ENCODE measurements around the gene ABHD15.

Gene ABHD15, protein sequence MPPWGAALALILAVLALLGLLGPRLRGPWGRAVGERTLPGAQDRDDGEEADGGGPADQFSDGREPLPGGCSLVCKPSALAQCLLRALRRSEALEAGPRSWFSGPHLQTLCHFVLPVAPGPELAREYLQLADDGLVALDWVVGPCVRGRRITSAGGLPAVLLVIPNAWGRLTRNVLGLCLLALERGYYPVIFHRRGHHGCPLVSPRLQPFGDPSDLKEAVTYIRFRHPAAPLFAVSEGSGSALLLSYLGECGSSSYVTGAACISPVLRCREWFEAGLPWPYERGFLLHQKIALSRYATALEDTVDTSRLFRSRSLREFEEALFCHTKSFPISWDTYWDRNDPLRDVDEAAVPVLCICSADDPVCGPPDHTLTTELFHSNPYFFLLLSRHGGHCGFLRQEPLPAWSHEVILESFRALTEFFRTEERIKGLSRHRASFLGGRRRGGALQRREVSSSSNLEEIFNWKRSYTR

DNA sequence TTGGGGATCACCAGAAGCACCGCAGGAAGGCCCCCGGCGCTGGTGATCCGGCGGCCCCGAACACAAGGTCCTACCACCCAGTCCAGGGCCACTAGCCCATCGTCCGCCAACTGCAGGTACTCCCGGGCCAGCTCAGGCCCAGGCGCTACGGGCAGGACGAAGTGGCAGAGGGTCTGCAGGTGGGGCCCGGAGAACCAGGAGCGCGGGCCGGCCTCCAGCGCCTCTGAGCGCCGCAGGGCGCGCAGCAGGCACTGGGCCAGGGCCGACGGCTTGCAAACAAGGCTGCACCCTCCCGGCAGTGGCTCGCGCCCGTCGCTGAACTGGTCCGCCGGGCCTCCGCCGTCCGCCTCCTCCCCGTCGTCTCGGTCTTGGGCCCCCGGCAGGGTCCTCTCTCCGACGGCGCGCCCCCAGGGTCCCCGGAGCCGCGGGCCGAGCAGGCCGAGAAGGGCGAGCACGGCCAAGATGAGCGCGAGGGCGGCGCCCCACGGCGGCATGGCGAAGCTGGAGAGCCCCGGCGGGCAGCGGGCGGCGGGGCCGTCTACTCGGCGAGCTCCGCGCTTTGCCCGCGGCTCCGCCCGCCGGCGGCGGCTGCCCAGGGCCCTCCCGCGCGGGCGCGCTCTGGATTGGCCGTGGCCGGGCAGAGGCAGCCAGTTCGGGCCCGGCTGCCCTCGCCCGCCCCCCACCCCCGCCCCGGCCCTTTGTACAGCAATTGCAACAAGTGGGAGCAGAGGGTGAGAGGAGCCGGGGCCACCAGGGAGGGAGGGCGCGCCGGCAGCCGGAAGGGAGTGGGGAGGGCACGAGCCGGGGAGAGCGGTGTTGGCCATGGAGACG lies at the start of gene ABHD15:
ABHD15 (minus strand) TSS at position 565 of the 831 bp plus-strand sequence; CDS start at position 494, 71 bp downstream.
- Histone ChIP-seq H3K4me3 (ENCODE audit: low read depth, low read length) (peak within 1 kb of the TSS; percentile 68), H3K9me3 (ENCODE audit: control insufficient read depth, insufficient read depth, low read depth, low read length) (no peaks in the 10 kb centered on the region), H3K27ac (ENCODE audit: low read depth, low read length) (no peak within 1 kb of the TSS), H3K4me1 (ENCODE audit: control insufficient read depth, insufficient read depth, low read length) (peaks cover 12% of the 10 kb centered on the region), H3K27me3 (ENCODE audit: control insufficient read depth, insufficient read depth, low read length) (peaks cover 53% of the 10 kb centered on the region), H3K9ac (ENCODE audit: low read length) (peak within 1 kb of the TSS; percentile 15), H3K36me3 (ENCODE audit: control insufficient read depth, insufficient read depth, low read length) (no peaks in the 10 kb centered on the region)

DNA sequence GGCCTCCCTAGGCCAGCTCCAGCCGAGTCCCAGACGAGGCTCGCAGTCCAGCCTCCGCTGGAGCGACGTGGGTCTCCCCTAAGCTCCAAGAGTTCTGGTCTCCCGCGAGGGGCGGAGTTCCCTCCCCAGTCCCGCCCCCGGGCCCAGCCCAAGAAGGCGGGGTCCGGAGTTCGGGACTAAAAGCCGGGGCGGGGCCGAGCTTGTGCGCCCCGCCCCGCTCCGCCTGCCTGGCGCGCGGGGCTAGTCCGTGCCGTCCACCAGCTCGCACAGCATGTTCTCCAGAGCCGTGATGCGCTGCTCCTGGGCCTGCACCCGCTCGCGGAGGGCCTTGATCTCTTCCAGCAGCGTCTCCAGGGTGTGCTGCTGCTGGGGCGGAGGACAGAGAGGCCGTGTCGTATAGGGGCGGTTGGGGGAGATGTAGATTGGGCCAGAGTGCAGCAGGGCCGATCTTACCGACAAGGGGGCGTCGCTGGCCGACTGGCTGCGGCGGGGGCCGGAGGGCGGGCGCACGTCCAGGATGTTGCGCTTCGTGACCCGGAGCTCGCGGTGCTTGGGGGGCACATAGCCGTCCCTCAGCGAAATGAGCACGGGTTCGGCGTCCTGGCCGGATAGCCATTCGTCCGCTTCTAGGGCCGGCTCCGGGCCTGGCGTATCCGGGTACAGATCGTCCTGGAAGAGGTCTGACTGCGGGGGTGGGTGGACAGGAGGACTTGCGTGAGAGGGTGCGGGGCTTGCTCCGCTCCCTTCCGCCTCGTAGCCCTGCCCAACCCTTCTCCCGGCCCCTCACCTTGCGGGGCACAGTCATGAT lies 48.9 kb upstream of the ABHD15 start:
- no peak overlapping the region for H3K9ac ChIP-seq (ENCODE audit: low read length)
- H3K36me3 ChIP-seq (ENCODE audit: control insufficient read depth, insufficient read depth, low read length), result no peaks in the 10 kb centered on the region
- H3K27ac ChIP-seq (ENCODE audit: low read depth, low read length), result no peak overlapping the region
- H3K4me3 ChIP-seq (ENCODE audit: low read depth, low read length), result peak overlapping the region; percentile 70
- 0 out of 2 replicates have a peak, but pooled peaks cover 2% of the 10 kb centered on the region for H3K9me3 ChIP-seq (ENCODE audit: control insufficient read depth, insufficient read depth, low read depth, low read length)
- H3K27me3 ChIP-seq (ENCODE audit: control insufficient read depth, insufficient read depth, low read length), result peaks cover 87% of the 10 kb centered on the region
- H3K4me1 ChIP-seq (ENCODE audit: control insufficient read depth, insufficient read depth, low read length), result peaks cover 61% of the 10 kb centered on the region

DNA sequence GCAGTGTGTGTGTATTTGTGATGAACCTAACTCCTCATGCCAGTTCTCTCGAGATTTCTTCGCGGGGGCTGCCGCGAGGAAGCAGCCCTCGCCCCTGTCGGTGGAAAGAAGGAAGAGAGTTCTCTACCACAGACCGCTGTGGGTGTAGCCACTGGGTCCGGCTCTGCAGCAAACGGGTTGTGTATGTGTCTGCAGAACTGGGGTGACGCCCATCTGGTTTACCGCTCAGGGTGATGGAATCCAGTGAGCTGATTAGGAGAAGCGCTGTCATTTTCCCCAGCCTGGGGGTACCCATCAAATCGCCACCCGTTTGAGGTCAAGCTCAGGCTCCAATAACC lies 48.2 kb upstream of the ABHD15 start:
- H3K4me3 ChIP-seq (ENCODE audit: low read depth, low read length), result peak overlapping the region; percentile 70
- H3K36me3 ChIP-seq (ENCODE audit: control insufficient read depth, insufficient read depth, low read length), result no peaks in the 10 kb centered on the region
- peaks cover 83% of the 10 kb centered on the region for H3K27me3 ChIP-seq (ENCODE audit: control insufficient read depth, insufficient read depth, low read length)
- 0 out of 2 replicates have a peak, but pooled peaks cover 2% of the 10 kb centered on the region for H3K9me3 ChIP-seq (ENCODE audit: control insufficient read depth, insufficient read depth, low read depth, low read length)
- no peak overlapping the region for H3K27ac ChIP-seq (ENCODE audit: low read depth, low read length)
- no peak overlapping the region for H3K9ac ChIP-seq (ENCODE audit: low read length)
- H3K4me1 ChIP-seq (ENCODE audit: control insufficient read depth, insufficient read depth, low read length), result peaks cover 54% of the 10 kb centered on the region

DNA sequence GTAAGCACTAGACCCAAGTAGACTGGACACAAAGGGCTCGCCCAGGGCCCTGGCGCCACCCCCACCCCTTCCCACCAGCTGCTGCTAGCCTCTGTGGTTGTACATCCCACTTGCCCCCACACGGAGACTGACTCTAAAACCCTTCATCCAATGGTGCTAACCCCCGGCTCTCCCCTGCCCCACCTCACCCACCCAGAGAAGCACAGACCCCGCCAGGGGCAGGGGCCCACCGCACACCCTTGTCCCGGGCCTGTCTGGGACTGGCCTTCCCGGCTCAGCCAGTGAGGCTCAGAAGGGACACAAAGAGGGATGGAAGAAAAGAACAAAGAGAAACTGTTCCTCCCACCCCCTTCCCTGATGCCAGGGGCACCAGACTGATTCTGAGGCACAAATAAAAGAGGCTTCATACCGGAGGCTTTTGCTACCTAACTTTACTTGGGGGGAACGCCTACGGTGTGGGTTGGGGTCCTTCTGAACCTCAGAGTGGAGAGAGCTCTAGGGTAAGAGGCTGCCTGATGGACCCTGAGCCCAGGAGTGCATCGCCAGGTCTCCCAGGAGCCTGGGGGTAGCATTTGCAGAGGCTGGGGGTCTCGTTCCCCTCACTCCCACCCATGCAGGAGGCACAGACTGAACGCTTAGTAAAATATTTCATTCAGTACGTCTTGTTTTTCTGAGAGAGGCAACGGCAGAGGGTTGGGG lies 47.7 kb upstream of the ABHD15 start:
- no peak overlapping the region for H3K27ac ChIP-seq (ENCODE audit: low read depth, low read length)
- H3K36me3 ChIP-seq (ENCODE audit: control insufficient read depth, insufficient read depth, low read length), result no peaks in the 10 kb centered on the region
- peaks cover 49% of the 10 kb centered on the region for H3K4me1 ChIP-seq (ENCODE audit: control insufficient read depth, insufficient read depth, low read length)
- H3K9me3 ChIP-seq (ENCODE audit: control insufficient read depth, insufficient read depth, low read depth, low read length), result 0 out of 2 replicates have a peak, but pooled peaks cover 2% of the 10 kb centered on the region
- peaks cover 82% of the 10 kb centered on the region for H3K27me3 ChIP-seq (ENCODE audit: control insufficient read depth, insufficient read depth, low read length)
- H3K9ac ChIP-seq (ENCODE audit: low read length), result no peak overlapping the region
- H3K4me3 ChIP-seq (ENCODE audit: low read depth, low read length), result no peak overlapping the region

DNA sequence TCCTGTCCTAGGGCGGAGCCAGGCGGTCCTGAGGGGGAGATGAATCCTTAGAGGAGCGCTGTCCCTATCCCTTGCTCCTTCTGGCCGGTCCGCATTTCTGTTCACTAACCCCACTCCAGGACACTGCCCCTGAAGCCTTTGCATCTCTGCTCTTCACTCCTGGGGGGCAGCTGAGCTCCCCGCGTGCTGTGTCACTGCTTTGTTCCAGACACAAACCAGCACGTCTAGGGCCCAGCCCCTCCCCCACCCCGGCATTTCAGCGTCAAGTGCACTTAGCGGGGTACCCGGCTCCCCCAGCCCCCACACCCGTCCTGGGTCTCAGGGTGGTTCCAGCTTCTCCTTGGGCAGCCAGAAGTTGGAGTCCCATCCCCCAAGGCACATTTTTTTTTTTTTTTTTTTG lies 47.0 kb upstream of the ABHD15 start:
- H3K36me3 ChIP-seq (ENCODE audit: control insufficient read depth, insufficient read depth, low read length), result 0 out of 2 replicates have a peak, but pooled peaks cover 3% of the 10 kb centered on the region
- H3K27me3 ChIP-seq (ENCODE audit: control insufficient read depth, insufficient read depth, low read length), result peaks cover 75% of the 10 kb centered on the region
- peak overlapping the region; percentile 21 for H3K9ac ChIP-seq (ENCODE audit: low read length)
- H3K4me3 ChIP-seq (ENCODE audit: low read depth, low read length), result peak overlapping the region; percentile 61
- H3K9me3 ChIP-seq (ENCODE audit: control insufficient read depth, insufficient read depth, low read depth, low read length), result 0 out of 2 replicates have a peak, but pooled peaks cover 2% of the 10 kb centered on the region
- H3K4me1 ChIP-seq (ENCODE audit: control insufficient read depth, insufficient read depth, low read length), result peaks cover 43% of the 10 kb centered on the region
- H3K27ac ChIP-seq (ENCODE audit: low read depth, low read length), result no peak overlapping the region

DNA sequence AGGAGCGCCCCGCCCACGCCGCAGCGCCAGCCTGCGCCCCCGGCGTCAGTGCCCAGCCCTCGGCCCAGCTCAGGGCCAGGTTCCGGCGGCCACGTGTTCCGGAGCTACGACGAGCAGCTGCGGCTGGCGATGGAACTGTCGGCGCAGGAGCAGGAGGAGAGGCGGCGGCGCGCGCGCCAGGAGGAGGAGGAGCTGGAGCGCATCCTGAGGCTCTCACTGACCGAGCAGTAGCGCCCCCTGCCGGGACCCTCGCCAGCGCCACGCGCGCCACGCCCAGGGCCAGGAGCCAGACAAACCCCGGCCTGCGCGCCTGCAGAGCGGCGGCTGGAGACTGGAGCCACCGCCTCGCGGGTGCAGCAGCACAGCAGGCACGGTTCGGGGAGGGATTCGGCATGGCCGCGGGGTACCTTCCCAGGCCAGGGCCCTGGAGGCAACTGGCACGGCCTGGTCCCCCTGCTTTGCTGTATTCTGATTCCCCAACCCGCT lies 46.6 kb upstream of the ABHD15 start:
- Histone ChIP-seq H3K9ac (ENCODE audit: low read length) (peak overlapping the region; percentile 21), H3K27ac (ENCODE audit: low read depth, low read length) (no peak overlapping the region)

DNA sequence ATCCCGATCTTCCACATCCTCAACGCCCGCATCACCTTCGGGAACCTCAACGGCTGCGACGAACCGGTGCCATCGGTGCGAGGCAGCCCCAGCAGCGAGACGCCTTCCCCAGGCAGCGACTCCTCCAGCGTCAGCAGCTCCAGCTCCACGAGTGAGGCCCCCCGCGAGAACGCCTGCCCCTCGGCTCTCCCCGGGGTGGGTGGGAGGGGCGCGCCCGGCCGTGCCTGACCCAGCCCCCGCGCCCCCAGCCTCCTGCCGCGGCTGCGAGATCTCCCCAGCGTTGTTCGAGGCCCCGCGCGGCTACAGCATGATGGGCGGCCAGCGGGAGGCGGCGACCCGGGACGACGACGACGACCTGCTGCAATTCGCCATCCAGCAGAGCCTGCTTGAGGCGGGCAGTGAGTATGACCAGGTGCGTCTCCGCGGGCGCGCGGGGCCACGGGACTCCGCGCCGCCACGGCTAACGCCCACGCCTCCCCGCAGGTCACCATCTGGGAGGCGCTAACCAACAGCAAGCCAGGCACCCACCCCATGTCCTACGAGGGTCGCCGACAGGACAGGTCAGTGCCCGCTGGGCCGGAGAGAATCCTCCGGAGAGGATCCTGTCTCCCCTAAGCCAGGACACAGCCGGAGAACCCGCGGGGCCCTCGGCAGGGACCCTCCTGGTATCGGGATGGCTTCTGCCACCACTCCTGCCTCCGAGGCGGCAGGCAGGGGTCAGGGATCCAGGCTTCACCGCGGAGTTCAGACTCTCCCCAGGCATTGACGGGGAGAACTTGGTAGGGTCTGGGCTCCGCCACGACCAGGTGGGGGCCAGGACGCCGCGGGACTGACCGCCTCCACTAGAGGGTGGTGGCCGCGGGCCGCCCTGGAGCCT lies 45.8 kb upstream of the ABHD15 start:
- H3K4me3 ChIP-seq (ENCODE audit: low read depth, low read length), result peak overlapping the region; percentile 61; the same call in 1 of the 2 replicates
- no peak overlapping the region for H3K9ac ChIP-seq (ENCODE audit: low read length)
- peaks cover 63% of the 10 kb centered on the region for H3K27me3 ChIP-seq (ENCODE audit: control insufficient read depth, insufficient read depth, low read length)
- 0 out of 2 replicates have a peak, but pooled peaks cover 2% of the 10 kb centered on the region for H3K9me3 ChIP-seq (ENCODE audit: control insufficient read depth, insufficient read depth, low read depth, low read length)
- no peak overlapping the region for H3K27ac ChIP-seq (ENCODE audit: low read depth, low read length)
- H3K36me3 ChIP-seq (ENCODE audit: control insufficient read depth, insufficient read depth, low read length), result 0 out of 2 replicates have a peak, but pooled peaks cover 3% of the 10 kb centered on the region
- H3K4me1 ChIP-seq (ENCODE audit: control insufficient read depth, insufficient read depth, low read length), result peaks cover 33% of the 10 kb centered on the region

More for the DNA sequence above, 46.6 kb upstream of the ABHD15 start:
- Histone ChIP-seq H3K4me3 (ENCODE audit: low read depth, low read length) (peak overlapping the region; percentile 61), H3K4me1 (ENCODE audit: control insufficient read depth, insufficient read depth, low read length) (peaks cover 38% of the 10 kb centered on the region), H3K27me3 (ENCODE audit: control insufficient read depth, insufficient read depth, low read length) (peaks cover 71% of the 10 kb centered on the region), H3K36me3 (ENCODE audit: control insufficient read depth, insufficient read depth, low read length) (0 out of 2 replicates have a peak, but pooled peaks cover 3% of the 10 kb centered on the region), H3K9me3 (ENCODE audit: control insufficient read depth, insufficient read depth, low read depth, low read length) (0 out of 2 replicates have a peak, but pooled peaks cover 2% of the 10 kb centered on the region)

DNA sequence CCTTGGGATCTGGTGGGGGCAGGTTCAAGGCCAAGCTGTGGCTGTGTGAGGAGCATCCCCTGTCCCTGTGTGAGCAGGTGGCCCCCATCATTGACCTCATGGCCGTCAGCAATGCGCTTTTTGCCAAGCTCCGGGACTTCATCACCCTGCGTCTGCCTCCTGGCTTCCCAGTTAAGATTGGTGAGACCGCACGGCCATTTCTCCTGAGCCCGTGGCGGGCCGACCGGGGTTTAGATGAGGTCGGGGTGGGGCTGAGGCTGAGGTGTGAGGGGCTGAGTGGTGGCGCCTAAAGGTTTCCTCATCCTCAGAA lies 45.2 kb upstream of the ABHD15 start:
- peaks cover 28% of the 10 kb centered on the region for H3K4me1 ChIP-seq (ENCODE audit: control insufficient read depth, insufficient read depth, low read length)
- H3K9me3 ChIP-seq (ENCODE audit: control insufficient read depth, insufficient read depth, low read depth, low read length), result 0 out of 2 replicates have a peak, but pooled peaks cover 2% of the 10 kb centered on the region
- H3K4me3 ChIP-seq (ENCODE audit: low read depth, low read length), result no peak overlapping the region

DNA sequence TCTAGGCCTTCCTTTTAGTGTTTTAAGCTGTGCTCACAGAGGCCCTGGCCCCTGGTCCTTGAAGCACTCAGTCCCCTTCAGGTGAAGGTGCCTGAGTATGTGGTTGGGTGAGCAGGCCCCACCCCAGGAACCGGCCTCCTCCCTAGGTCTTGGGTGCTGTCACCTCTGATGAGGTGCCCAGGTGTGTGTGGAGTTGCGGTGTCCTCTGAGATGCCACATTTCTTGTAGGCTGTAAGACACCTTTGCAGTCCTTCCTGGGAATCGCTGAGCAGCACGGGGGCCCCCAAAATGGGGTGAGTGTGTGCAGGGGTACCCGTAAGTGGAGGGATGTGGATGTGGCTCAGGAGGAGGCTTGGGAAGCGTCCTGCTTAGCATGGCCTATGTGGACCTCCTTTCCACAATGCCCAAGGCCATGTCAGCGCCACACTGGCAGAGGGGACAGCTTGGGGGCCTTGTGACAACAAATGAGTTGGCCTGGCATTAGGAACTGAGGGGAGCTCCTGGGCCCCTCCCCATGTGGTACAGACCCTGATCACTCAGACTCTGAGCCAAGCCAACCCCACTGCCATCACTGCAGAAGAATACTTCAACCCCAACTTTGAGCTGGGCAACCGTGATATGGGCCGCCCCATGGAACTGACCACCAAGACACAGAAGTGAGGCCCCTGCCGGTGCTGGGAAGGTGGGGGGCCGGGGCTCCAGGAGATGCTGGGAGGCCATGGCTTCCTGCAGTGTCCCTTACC lies 44.7 kb upstream of the ABHD15 start:
- peaks cover 52% of the 10 kb centered on the region for H3K27me3 ChIP-seq (ENCODE audit: control insufficient read depth, insufficient read depth, low read length)
- H3K27ac ChIP-seq (ENCODE audit: low read depth, low read length), result no peak overlapping the region
- H3K4me1 ChIP-seq (ENCODE audit: control insufficient read depth, insufficient read depth, low read length), result peaks cover 25% of the 10 kb centered on the region
- no peak overlapping the region for H3K4me3 ChIP-seq (ENCODE audit: low read depth, low read length)
- 0 out of 2 replicates have a peak, but pooled peaks cover 2% of the 10 kb centered on the region for H3K9me3 ChIP-seq (ENCODE audit: control insufficient read depth, insufficient read depth, low read depth, low read length)
- no peak overlapping the region for H3K9ac ChIP-seq (ENCODE audit: low read length)
- 0 out of 2 replicates have a peak, but pooled peaks cover 3% of the 10 kb centered on the region for H3K36me3 ChIP-seq (ENCODE audit: control insufficient read depth, insufficient read depth, low read length)

More for the DNA sequence above, 45.2 kb upstream of the ABHD15 start:
- H3K27me3 ChIP-seq (ENCODE audit: control insufficient read depth, insufficient read depth, low read length), result peaks cover 57% of the 10 kb centered on the region
- 0 out of 2 replicates have a peak, but pooled peaks cover 3% of the 10 kb centered on the region for H3K36me3 ChIP-seq (ENCODE audit: control insufficient read depth, insufficient read depth, low read length)
- no peak overlapping the region for H3K9ac ChIP-seq (ENCODE audit: low read length)
- H3K27ac ChIP-seq (ENCODE audit: low read depth, low read length), result no peak overlapping the region
